ENCODE results near the gene INSC.

INSC gene

DNA sequence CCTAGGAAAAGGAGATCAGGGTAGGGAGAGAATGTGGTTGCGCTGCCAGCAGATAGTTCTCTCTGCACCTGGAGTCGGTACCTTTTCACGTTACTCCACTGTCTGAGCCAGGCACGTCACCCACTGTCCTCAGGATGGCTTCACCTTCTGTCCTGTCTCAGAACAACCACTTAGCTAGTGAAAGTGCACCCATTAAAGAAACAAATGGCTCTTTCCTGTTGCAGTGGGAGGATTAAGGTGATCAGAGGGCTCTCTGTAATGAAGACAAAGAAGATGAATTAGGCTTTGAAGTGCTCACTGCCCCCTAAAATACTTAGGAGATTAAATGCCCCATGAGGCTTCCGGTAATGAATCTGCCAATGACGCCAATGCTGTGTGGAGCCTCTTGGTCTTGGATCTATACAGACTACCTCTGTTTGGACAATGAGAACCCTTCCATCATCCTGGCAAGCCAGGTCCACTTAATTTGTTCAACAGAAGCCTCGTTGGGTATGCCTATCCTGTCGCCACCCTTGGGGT lies 113.7 kb downstream of the INSC start:
- no peak for DNase-seq

DNA sequence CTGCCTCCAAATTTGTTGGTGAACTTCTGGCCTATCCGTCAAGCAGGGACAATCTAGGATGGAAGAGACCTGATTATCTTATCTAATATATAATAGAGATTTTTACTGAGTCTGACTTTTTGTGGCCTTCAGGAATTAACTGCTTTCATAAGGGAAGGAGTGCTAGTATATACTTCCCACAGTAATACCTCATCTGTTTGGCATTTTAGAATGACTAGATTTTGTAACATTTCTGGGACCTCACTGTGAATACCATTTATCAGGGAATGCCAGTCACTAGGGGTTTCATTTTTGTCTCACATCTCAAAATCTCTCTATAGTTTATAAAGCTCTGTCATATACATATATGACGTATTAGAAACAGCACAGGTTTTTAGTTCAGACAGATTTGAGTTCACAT lies 114.3 kb downstream of the INSC start:
- no peak for DNase-seq

DNA sequence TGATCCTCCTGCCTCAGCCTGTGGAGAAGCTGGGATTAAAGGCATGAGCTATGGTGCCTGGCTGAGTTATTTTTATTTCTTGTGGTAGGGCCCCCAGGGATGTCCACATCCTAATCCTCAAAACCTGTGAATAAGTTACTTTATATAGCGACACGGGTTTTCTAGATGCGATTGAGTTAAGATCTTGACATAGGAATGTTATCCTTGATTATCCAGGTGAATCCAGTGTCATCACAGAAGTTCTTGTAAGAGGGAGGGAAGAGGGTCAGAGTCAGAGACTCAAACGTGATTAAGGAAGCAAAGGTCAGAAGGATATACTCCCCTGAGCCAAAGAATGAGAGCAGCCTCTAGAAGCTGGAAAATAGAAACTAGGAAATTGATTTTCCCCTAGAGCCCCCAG lies 117.8 kb downstream of the INSC start:
- DNase-seq = no peak

DNA sequence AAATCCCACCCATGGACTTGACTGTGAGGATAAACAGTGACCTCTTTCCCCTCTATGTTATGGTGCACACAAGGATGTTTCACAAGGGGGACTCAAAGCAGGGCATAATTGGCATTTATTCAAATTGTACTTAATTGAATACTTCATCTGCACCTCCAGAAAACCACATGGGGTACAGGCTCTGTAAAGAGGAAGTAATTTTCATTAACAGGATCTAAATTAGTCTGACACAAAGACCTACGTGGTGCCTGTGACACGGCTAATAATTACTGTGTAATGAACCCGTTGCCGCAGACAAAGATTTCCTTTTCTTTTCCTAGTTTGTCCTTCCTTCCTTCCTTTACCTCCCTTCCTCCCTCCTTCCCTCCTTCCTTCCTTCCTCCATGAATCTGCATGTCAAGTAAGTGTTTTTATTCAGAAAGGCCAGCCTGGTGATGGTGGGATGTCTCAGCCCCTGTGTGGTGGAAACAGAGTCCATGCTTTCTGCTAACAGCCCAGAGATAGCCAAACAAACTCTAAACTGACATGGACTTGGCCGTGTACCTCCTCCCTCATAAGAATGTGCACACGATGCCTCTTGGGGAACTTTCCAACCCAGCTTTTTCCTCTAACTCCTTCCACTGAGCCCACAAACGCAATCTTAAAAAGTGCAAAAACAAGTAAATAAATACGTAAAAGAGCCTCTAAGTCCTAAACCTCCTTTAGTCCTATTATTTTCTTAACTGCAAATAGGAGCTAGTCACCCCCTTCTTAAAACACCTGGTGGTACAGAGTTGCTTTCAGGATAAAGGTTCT lies 118.8 kb downstream of the INSC start:
- DNase-seq = no peak

DNA sequence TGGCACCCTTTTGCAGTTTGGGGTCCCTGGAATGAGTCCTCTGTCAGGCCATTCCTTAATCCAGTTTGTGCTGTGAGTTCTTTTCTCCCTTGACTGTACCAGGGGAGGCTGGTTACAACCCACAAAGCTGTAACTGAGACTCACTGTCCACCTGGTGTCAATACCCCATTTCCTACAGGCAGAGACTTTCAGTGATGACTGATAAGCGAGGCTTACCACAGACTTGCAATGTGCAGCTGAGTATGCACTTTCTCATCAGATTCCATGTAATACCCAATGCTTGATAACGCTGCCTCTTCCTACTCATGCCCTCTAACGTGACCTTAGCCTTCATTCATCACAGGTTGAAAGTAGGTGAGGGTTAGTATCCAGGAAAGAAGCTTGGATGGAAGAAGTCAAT lies 120.1 kb downstream of the INSC start:
- DNase-seq = no peak

DNA sequence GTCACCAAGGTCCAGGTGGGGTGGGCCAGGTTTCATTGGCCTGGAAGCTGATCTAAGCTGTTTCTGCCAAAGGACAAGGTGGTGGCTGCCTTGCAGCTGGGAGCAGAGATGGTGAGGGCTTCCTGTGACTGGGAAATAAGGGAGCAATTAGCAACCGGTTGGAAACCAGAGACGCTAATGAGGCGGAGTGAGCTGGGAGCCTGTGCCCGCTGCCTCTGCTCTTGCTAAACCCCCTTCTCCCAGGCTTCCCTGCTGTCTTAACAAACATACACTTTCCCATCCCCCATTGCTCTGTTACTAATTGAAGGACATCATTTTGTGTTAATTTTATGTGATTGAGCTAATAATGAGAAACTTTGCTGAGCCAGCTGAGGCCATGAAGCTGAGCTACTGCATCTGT lies 121.8 kb downstream of the INSC start:
- no peak for DNase-seq

DNA sequence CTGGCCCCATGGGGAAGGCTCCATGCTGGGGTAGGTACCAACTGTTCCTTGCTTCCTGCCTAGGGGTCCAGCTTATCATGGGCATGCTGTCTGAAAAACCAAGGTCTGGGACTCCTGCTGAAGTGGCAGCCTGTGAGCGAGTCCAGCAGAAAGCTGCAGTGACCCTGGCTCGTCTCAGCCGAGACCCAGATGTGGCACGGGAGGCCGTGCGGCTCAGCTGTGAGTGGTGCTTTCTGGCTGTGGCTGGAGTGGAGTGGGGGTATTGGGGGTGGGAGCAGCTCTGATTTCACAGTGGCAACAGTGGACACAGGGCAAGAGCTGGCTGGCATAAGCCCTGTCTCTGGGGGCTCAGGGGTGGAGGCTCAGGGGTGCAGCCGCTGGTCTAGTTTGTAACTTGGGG lies 124.1 kb downstream of the INSC start:
- DNase-seq = no peak

DNA sequence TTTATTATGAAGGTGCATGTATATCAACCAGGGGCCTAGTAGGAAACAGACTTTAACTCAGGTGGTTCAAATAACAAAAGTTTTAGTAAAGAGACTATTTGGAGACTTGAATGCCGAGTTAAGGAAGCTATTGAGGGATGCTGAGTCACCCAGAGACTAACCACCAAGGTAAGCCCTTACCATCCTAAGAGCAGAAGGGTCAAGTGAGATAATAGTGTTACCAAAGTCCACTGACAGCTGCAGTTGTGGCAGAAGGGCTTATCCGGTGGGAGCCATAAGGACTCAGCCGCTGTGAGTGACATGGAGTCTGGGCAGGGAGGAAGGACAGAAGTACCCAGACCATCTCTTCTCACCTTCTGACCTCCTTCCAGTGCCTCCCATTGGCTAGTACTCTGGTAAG lies 134.0 kb downstream of the INSC start:
- no peak for DNase-seq

DNA sequence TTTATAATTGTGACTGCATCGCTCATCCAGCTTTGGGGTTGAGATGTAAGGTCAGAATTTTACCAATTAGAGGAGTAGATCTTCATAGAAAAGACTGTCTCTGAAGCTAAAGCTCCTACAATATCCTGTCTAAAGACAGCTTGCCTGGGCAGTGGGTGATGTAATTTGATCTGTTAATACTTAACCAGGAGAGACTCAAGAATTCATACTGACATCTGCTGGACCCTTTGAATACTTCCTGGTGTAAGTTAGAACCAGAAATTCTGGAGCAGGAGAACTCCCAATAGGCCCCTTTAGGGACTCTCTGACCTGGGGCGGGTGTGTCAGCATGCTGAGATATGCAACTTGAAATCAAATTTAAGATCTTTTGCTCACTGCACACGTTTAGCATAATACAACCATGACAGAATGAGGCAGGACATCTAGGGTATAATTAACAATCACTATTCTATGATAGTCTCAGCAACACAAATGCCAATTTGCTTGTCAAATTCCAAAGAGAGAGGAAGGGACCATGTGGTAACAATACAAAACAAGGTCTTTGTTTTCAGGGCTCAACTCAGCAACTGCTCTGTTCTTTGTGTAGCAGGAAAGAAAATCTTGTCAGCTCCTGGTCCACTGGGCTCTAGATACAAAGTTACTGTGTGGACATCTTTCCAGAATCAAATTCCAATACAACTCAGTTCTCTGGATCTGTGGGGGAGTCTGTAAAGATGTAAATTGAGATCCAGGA lies 143.9 kb downstream of the INSC start:
- DNase-seq = peak; percentile 47

DNA sequence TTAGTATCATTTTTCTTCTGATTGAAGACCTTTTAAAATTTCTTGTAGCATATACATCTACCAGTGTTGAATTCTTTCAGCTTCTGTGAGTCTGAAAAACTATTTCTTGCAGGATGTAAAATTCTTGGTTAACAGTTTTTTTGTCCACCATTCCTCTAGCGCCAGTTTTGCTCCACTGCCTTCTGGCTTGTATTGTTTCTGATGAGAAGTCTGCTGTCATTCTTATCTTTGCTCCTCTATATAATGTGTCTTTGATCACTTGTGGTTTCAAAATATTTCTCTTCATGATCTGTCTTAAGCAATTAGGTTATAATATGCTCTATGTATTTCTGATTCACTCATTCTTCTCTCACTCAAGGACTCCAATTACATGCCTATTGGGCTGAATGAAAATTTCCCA lies 152.3 kb downstream of the INSC start:
- DNase-seq = no peak

DNA sequence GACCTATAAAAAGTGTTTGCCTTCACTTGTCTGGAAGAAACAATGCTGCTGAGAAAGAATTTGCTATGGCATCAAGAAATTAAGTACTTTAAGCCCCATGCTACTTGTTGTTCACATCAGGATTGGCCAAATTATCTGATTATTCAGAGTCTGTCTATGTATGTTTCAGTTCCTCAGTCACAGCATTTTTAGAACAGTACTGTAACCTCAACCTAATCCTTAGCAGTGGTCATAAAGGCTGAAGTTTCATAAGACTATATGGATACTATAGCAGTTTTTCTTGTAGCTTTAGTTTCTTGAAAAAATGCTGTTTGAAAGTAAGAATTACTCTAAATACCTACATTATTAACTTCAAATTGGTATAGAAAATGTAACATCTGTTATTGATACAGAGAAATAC lies 153.9 kb downstream of the INSC start:
- DNase-seq = no peak

DNA sequence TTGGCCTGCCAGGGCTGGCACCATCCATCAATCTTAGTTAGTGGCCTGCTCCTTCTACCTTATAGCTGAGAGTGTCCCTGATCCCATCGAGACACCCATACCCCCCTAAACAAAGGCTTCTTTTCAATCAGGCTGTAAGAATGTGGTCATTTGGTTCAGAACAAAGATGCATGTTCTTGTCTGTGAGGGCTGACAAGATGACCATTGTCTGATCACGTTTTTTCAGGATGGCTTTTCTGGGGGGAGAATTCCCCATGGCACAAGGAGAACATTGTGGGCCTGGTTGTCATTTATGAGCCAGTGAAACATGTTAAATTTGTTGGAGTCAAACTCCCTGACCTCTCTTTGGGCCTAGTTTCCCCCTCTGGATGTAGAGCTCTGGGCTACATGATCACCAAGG lies 160.4 kb downstream of the INSC start:
- DNase-seq = no peak

DNA sequence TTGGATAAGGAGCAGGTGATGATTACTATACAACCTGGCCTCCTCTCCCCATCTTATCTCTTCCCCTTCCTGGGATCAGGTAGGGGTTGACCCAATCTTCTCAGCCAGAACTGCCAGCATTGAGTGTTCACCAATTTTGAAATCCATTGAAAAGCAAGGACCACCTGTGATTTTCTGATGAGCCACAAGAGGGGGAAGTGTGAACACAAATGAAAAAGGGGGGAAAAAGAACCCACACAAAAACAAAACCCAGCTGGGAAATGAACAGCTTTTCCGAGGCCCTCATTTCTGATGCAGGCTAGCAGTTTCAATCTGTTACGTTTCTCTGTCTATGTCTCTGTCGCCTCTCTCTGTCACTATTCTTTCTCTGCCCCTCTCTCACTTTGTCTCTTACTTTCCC lies 161.9 kb downstream of the INSC start:
- peak; percentile 47 for DNase-seq

DNA sequence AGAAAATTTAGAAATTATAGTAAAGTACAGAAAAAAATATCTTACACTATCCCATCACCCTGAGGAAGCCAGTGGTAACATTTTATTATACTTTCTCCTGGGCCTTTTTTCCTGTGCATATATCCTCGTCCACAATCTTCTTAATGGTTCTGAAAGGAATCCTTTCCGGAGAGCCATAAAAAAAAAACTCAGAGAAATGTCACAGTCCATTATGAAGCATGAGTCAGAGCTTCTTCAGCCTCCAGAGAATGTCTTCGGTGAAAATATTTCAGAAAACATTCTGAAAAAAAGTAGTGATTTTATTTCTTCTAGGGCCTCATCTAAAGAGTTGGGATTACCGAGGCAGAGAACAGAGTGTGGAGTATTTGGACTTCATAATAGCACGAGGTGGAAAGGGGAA lies 163.4 kb downstream of the INSC start:
- DNase-seq = no peak

DNA sequence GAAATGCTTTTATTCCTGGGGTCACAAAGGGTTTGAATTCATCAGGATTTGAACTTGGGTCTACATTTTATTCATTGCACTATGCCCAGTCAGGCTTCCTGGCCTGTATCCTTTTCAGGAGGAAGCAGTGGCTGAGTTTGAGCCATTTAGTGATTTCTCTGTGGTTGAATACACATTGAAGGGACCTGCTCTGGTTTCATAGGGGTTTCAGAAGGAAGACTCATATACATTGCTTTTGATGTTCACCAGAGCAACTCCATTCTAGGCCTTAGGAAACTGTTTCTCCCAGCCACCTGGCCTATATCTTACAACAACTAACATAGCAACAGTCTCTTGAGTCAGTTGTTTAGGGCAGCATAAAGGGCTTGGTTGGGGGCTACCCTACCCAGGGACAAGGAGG lies 165.7 kb downstream of the INSC start:
- no peak for DNase-seq

DNA sequence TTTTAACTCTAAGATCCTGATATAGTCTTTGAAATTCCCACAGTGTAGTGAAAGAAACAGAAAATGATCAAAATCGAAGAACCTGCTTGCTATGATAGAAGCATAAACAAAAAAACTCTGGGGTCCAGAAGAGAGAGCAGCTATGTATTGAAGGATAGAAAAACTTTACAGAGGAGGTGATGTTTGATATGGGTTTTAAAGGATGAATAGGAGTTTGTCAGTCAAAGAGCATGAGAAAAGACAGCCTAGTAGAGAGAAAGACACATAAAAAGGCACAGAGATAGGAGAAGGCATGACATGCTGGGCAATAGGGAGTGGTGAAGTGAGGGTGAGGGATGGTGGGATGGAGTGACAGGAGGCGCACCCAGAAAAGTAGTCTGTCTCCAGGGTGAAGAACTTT lies 168.0 kb downstream of the INSC start:
- no peak for DNase-seq

DNA sequence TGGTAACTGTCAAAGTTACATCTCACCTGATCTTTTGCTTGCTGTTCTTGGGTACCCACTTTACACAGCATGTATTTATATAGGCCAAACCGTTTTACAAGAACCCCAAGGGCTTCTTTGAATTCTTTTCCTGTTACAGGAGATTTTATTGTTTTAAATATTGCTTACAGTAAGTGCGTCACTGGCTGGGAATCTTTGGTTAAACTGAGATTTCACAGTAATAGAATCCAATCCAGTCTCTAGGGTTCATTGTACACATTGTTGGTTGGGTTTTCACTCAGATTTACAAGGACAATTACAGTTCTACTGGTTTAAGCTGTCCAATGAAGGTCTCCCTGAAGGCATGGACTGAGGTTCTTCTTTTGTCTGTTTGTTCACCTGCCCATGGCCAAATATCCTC lies 171.7 kb downstream of the INSC start:
- DNase-seq = no peak

DNA sequence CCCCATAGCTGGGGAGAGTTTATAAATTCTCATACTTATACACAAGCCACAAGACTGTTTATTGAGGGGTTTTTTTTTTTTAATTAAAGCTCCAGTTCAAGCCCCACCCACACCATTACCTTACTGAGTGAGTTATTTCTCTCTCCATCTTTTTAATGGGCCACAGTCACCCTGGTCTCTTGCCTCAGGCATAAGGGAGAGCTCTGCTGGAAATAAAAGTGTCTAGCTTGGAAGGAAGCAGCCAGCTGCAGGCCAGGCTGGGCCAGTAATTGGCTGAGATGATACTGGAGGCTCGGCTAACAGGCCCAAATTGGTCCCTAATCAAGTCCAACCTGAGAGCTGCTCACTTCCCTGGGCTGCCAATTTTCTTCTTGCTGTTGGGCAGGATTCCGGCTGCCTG lies 174.1 kb downstream of the INSC start:
- DNase-seq = peak; percentile 43

DNA sequence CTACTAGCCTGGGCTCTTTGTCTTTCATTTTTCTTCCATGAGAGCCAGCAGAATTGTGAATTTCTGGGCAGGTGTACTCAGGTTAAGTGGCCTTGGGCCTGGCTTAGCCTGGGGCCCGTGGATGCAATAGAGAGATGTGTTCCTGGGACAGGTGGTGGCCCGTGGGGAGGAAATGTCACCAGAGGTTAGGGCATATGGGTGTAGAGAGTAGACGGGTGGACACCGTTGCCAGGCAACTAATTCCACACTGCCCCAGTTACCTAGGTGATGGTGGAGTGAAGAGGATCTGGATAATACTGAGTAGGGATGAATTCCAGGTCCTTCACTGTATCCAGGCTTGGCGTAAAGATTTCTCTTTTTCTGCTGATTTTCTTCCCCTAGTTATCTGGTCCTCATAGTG lies 175.0 kb downstream of the INSC start:
- DNase-seq = no peak

DNA sequence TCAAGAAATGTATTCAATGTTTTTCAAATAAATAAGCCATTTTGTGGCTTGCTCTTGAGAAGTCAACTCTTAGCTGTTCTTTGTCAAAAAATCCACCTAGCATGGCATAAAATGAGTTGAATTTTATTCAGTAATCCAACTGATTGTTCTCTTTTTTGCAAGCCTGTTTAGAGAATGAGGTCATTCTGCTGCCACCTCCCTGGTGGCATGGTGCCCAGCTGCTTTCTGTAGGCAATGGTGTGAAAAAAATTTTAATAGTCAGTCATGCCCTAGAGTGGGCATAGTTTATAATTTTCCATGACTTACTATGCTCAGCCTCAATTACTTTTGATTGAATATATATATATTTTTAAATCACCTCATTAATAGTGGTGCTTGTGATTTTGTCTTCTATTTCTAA lies 177.2 kb downstream of the INSC start:
- DNase-seq = no peak

DNA sequence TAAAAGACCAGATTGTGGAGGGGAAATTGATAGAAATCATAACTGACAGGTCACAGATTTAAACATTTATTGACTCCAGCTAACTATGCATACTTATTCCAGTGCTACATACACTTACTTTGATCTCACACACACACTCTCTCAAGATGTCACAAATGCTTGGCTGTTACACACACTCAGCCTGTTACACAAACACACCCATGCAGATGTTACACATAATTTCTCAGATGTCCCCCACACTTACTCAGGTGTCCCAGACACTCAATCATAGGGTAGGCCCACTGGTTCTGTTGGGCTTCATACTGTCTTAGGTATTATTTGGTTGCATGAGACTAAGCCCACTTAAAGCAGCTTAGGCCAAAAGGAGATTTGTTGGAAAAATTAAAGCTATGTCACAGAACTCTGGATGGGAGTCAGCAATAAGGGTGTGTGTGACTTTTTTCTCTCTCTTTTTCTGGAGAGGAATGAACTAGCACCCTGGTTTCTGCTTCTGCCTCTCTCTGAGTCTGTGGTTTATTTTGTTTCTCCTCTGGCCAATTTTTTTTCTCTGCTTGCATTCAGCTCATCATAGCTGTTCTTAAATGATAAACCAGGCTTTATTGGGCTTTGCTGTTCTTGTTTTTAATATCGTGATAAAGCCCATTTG lies 179.4 kb downstream of the INSC start:
- DNase-seq = no peak

DNA sequence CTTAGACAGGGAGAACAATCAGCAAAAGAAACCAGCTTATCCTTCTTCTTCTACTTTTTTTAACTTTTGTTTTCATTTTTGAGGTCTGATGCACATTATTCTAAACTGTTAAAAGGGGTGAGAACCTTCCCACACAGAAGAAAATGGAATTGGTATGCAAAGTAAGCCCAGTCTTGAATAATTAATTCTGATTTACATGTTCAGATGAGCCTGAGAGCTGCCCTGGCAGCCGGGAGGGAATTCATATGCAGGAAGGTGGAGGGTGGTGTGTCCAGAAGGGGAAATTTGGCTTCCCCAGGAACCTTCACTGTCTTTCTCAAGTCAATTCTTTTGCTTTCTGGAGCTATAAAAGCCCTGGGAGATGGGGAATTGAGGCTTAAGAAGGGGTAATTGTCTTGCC lies 181.0 kb downstream of the INSC start:
- no peak for DNase-seq

Measured in NCI-H1436 (cell line).